Ishikawa (cell line): ENCODE results near the gene KCTD8.

ENCODE experiments used
- CEBPB ChIP-seq: IDR thresholded peaks from 2 replicates; pipeline ENCODE4 v1.6.1; 2012
- CREB1 ChIP-seq: IDR thresholded peaks from 2 replicates; pipeline ENCODE4 v1.6.1; 2012; ENCODE audit warnings: low read depth
- EGR1 ChIP-seq: IDR thresholded peaks from 2 replicates; pipeline ENCODE4 v1.6.1; 2012
- EP300 ChIP-seq: IDR thresholded peaks from 2 replicates; pipeline ENCODE4 v1.6.1; 2012; ENCODE audit warnings: borderline replicate concordance
- FOXM1 ChIP-seq: IDR thresholded peaks from 2 replicates; pipeline ENCODE4 v1.6.1; 2012; ENCODE audit warnings: low read depth, borderline replicate concordance
- MAX ChIP-seq: IDR thresholded peaks from 2 replicates; pipeline ENCODE4 v1.6.1; 2012
- NFIC ChIP-seq: IDR thresholded peaks from 2 replicates; pipeline ENCODE4 v1.6.1; 2012
- RAD21 ChIP-seq: IDR thresholded peaks from 2 replicates; pipeline ENCODE4 v1.6.1; 2012; ENCODE audit warnings: low read depth
- REST ChIP-seq: IDR thresholded peaks from 2 replicates; pipeline ENCODE4 v1.6.1; 2012; ENCODE audit warnings: low read depth, mild to moderate bottlenecking
- TAF1 ChIP-seq: IDR thresholded peaks from 2 replicates; pipeline ENCODE4 v1.6.1; 2012; ENCODE audit warnings: low read depth, mild to moderate bottlenecking
- TCF12 ChIP-seq: IDR thresholded peaks from 2 replicates; pipeline ENCODE4 v1.6.1; 2012; ENCODE audit warnings: low read depth
- TEAD4 ChIP-seq: IDR thresholded peaks from 2 replicates; pipeline ENCODE4 v1.6.1; 2012
- USF1 ChIP-seq: IDR thresholded peaks from 2 replicates; pipeline ENCODE4 v1.6.1; 2012
- YY1 ChIP-seq: IDR thresholded peaks from 2 replicates; pipeline ENCODE4 v1.6.1; 2012; ENCODE audit warnings: low read depth
- ZBTB7A ChIP-seq: IDR thresholded peaks from 2 replicates; pipeline ENCODE4 v1.6.1; 2012; ENCODE audit warnings: low read depth

The KCTD8 gene

GRCh38 chr4:44326741-44327140, 121.9 kb downstream of the KCTD8 start:
- TF ChIP-seq CREB1: no peak
- TF ChIP-seq RAD21: no peak
- TF ChIP-seq USF1: no peak
- TF ChIP-seq EP300: no peak
- TF ChIP-seq YY1: no peak
- TF ChIP-seq NFIC: no peak
- TF ChIP-seq REST: no peak
- TF ChIP-seq TAF1: no peak
- no peak for TF ChIP-seq CEBPB
- TF ChIP-seq TCF12: no peak
- no peak for TF ChIP-seq ZBTB7A
- no peak for TF ChIP-seq TEAD4
- TF ChIP-seq EGR1: no peak
- TF ChIP-seq MAX: no peak
- TF ChIP-seq FOXM1: no peak

- TF ChIP-seq CREB1 (no peak), ZBTB7A (no peak), MAX (no peak), REST (no peak), NFIC (no peak), EGR1 (no peak), EP300 (no peak), USF1 (no peak), FOXM1 (no peak), TEAD4 (no peak)
These were observed 127.8 kb downstream of the KCTD8 start for GRCh38 chr4:44320833-44321232.

GRCh38 chr4:44319129-44319528, 129.5 kb downstream of the KCTD8 start:
- TF ChIP-seq NFIC: no peak
- no peak for TF ChIP-seq REST
- no peak for TF ChIP-seq MAX
- TF ChIP-seq FOXM1: no peak
- no peak for TF ChIP-seq CREB1
- TF ChIP-seq TEAD4: no peak
- no peak for TF ChIP-seq USF1
- no peak for TF ChIP-seq CEBPB
- no peak for TF ChIP-seq EP300
- TF ChIP-seq YY1: no peak
- no peak for TF ChIP-seq RAD21
- no peak for TF ChIP-seq ZBTB7A
- TF ChIP-seq TCF12: no peak
- no peak for TF ChIP-seq EGR1
- no peak for TF ChIP-seq TAF1

GRCh38 chr4:44313702-44314101, 134.9 kb downstream of the KCTD8 start:
- TF ChIP-seq USF1 (no peak), REST (no peak), MAX (no peak), NFIC (no peak), ZBTB7A (no peak), TCF12 (no peak), FOXM1 (no peak), CREB1 (no peak), CEBPB (no peak)
